Loucy (cell line): ENCODE data around the gene TSHZ2.
"Not testable (repeated sequence)": the region's sequence is repeated elsewhere in the genome, so short reads cannot be mapped to it uniquely, and the experiment has no call there.

Experiments used
- H2AFZ ChIP-seq: fragments of 200-600 bp; sonication (generic); 2 replicates; pipeline ENCODE4 v1.6.0; 2016; ENCODE audit warnings: antibody characterized with exemption, mild to moderate bottlenecking, low read length, moderate library complexity
- H3F3A ChIP-seq: fragments of 200-600 bp; 2 replicates; pipeline ENCODE4 v1.6.0; 2016; ENCODE audit warnings: antibody characterized with exemption, low read depth, mild to moderate bottlenecking
- H3K27me3 ChIP-seq: fragments of 200-600 bp; sonication (generic); 2 replicates; pipeline ENCODE4 v1.6.1; 2014; ENCODE audit warnings: low read length, mild to moderate bottlenecking; ENCODE audit not compliant: insufficient read depth, poor library complexity, severe bottlenecking
- H3K36me3 ChIP-seq: fragments of 200-600 bp; sonication (generic); 2 replicates; pipeline ENCODE4 v1.6.1; 2016; ENCODE audit warnings: low read length; ENCODE audit not compliant: insufficient read depth
- H3K4me1 ChIP-seq: fragments of 200-600 bp; sonication (generic); 2 replicates; pipeline ENCODE4 v1.5.1; 2014; ENCODE audit warnings: low read length, mild to moderate bottlenecking; ENCODE audit not compliant: insufficient read depth, poor library complexity, severe bottlenecking
- H3K4me2 ChIP-seq: fragments of 200-600 bp; sonication (generic); 2 replicates; pipeline ENCODE4 v1.6.0; 2014; ENCODE audit warnings: antibody characterized with exemption, low read length, low read depth, mild to moderate bottlenecking; ENCODE audit not compliant: poor library complexity, severe bottlenecking
- H3K4me3 ChIP-seq: fragments of 200-600 bp; sonication (generic); 2 replicates; pipeline ENCODE4 v1.5.1; 2014; ENCODE audit warnings: low read length, mild to moderate bottlenecking, mixed read lengths; ENCODE audit not compliant: poor library complexity, severe bottlenecking
- H3K79me2 ChIP-seq: fragments of 200-600 bp; sonication (generic); 2 replicates; pipeline ENCODE4 v1.6.1; 2014; ENCODE audit warnings: low read length; ENCODE audit not compliant: insufficient read depth
- H3K9ac ChIP-seq: fragments of 200-600 bp; sonication (generic); 2 replicates; pipeline ENCODE4 v1.6.0; 2014; ENCODE audit warnings: mild to moderate bottlenecking, low read depth, low read length, moderate library complexity; ENCODE audit not compliant: poor library complexity, severe bottlenecking
- H3K9me2 ChIP-seq: fragments of 200-600 bp; sonication (generic); replicated peaks from 2 replicates; pipeline ENCODE4 v1.6.1; 2016; ENCODE audit warnings: low read depth, low read length, mixed read lengths
- H3K9me3 ChIP-seq: fragments of 200-600 bp; sonication (generic); 2 replicates; pipeline ENCODE4 v1.6.1; 2014; ENCODE audit warnings: mild to moderate bottlenecking, antibody characterized with exemption, low read length, low read depth; ENCODE audit not compliant: insufficient read depth
- H4K20me1 ChIP-seq: fragments of 200-600 bp; sonication (generic); 2 replicates; pipeline ENCODE4 v1.6.0; 2014; ENCODE audit warnings: antibody characterized with exemption, low read length, mild to moderate bottlenecking; ENCODE audit not compliant: insufficient read depth, poor library complexity, severe bottlenecking
- EZH2phosphoT487 ChIP-seq: fragments of 200-600 bp; IDR thresholded peaks from 2 replicates; pipeline ENCODE4 v1.6.1; 2018; ENCODE audit warnings: antibody characterized with exemption, mild to moderate bottlenecking, moderate library complexity, borderline replicate concordance
- TF ChIP-seq, protein P1 (sequence below): fragments of 200-600 bp; sonication (generic); conservative IDR thresholded peaks from 2 replicates; pipeline ENCODE4 v1.5.1; 2014; ENCODE audit warnings: mild to moderate bottlenecking, antibody characterized with exemption, low read length

The TSHZ2 gene

DNA sequence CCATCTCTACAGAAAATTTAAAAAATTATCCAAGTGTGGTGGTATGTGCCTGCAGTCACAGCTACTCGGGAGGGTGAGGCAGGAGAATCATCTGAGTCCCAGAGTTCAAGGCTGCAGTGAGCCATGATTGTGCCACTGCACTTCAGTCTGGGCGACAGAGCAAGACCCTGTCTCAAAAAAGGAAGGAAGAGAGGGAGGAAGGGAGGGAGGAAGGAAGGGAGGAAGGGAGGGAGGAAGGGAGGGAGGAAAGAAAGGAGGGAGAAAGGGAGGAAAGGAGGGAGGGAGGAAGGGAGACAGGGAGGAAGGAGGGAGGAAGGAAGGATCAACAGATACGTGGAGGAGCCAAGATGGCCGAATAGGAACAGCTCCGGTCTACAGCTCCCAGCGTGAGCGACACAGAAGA lies 531.4 kb downstream of the TSHZ2 start:
- Histone ChIP-seq H3K4me3 (no peak overlapping the region), H3F3A (no peaks in the 10 kb centered on the region), H3K9me3 (no peaks in the 10 kb centered on the region), H3K36me3 (no peaks in the 10 kb centered on the region), H3K9ac (no peak overlapping the region), H3K4me2 (no peak overlapping the region), H3K79me2 (no peaks in the 10 kb centered on the region), H3K27me3 (no peaks in the 10 kb centered on the region), H4K20me1 (no peaks in the 10 kb centered on the region), H3K4me1 (no peaks in the 10 kb centered on the region), H3K9me2 (no peaks in the 10 kb centered on the region), H2AFZ (no peak overlapping the region)
- TF ChIP-seq EZH2phosphoT487: no peak
- TF ChIP-seq, protein P1, sequence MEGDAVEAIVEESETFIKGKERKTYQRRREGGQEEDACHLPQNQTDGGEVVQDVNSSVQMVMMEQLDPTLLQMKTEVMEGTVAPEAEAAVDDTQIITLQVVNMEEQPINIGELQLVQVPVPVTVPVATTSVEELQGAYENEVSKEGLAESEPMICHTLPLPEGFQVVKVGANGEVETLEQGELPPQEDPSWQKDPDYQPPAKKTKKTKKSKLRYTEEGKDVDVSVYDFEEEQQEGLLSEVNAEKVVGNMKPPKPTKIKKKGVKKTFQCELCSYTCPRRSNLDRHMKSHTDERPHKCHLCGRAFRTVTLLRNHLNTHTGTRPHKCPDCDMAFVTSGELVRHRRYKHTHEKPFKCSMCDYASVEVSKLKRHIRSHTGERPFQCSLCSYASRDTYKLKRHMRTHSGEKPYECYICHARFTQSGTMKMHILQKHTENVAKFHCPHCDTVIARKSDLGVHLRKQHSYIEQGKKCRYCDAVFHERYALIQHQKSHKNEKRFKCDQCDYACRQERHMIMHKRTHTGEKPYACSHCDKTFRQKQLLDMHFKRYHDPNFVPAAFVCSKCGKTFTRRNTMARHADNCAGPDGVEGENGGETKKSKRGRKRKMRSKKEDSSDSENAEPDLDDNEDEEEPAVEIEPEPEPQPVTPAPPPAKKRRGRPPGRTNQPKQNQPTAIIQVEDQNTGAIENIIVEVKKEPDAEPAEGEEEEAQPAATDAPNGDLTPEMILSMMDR: no peak

DNA sequence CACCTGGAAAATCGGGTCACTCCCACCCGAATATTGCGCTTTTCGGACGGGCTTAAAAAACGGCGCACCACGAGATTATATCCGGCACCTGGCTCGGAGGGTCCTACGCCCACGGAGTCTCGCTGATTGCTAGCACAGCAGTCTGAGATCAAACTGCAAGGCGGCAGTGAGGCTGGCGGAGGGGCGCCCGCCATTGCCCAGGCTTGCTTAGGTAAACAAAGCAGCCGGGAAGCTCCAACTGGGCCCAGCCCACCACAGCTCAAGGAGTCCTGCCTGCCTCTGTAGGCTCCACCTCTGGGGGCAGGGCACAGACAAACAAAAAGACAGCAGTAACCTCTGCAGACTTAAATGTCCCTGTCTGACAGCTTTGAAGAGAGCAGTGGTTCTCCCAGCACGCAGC lies 531.9 kb downstream of the TSHZ2 start:
- H2AFZ ChIP-seq, H3K27me3 ChIP-seq, H3K4me3 ChIP-seq, H3K9ac ChIP-seq, H3K79me2 ChIP-seq, H3F3A ChIP-seq, H3K4me1 ChIP-seq, H3K36me3 ChIP-seq, H3K4me2 ChIP-seq, H3K9me3 ChIP-seq, H4K20me1 ChIP-seq, H3K9me2 ChIP-seq: not testable (repeated sequence)

DNA sequence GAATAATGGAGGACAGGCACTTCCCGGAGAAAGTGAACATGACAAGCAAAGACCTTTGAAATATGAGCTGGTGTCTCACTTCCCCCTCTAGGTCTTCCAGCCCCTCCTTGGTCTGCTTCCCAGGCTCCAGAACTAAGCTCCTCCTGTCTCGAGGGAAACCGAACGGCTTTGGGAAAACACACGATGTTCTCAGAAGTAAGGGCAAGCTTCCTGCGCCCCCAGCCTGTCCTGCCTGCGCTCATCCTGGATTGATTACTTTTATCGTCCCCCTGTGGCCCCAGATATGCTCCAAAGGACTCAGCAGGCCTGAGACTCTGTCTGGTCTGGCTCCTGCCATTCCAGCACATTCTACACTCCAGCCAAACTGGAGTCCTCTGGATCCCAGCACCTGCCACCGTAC lies 538.1 kb downstream of the TSHZ2 start:
- H3K79me2 ChIP-seq: no peaks in the 10 kb centered on the region
- H3K27me3 ChIP-seq: no peaks in the 10 kb centered on the region
- H4K20me1 ChIP-seq: no peaks in the 10 kb centered on the region
- no peaks in the 10 kb centered on the region for H3K4me1 ChIP-seq
- no peak overlapping the region for H3K4me2 ChIP-seq
- H3K9ac ChIP-seq: no peak overlapping the region
- no peak overlapping the region for H2AFZ ChIP-seq
- TF ChIP-seq, protein P1: no peak
- no peak for TF ChIP-seq EZH2phosphoT487
- H3K36me3 ChIP-seq: no peaks in the 10 kb centered on the region
- H3F3A ChIP-seq: no peaks in the 10 kb centered on the region
- H3K9me3 ChIP-seq: no peaks in the 10 kb centered on the region
- no peaks in the 10 kb centered on the region for H3K9me2 ChIP-seq
- H3K4me3 ChIP-seq: no peak overlapping the region

DNA sequence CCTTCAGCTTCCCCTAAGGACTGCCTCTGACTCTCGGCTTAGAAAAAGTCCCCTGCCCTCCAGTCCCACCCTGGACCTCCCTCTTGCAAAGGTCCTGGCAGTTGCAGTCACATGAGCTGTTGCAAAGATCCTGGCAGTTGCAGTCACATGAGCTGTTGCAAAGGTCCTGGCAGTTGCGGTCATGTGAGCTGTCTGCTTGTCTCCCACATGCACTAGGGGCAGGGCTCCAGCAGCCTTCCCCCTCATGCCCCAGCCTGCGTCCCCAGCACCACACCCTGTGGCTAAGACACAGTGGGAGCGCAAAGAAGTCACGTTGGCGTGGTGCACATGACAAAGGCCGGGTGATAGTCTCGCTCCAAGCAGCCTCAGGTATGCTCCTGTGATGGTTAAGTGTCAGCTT lies 538.5 kb downstream of the TSHZ2 start:
- Histone ChIP-seq H3K4me1 (no peaks in the 10 kb centered on the region), H3K9me3 (no peaks in the 10 kb centered on the region), H3F3A (no peaks in the 10 kb centered on the region), H3K4me2 (no peak overlapping the region), H3K9ac (no peak overlapping the region), H3K27me3 (no peaks in the 10 kb centered on the region), H3K79me2 (no peaks in the 10 kb centered on the region), H2AFZ (no peak overlapping the region), H4K20me1 (no peaks in the 10 kb centered on the region), H3K36me3 (no peaks in the 10 kb centered on the region), H3K4me3 (no peak overlapping the region), H3K9me2 (no peaks in the 10 kb centered on the region)
- TF ChIP-seq, protein P1: no peak
- TF ChIP-seq EZH2phosphoT487: no peak
